Osteoblast (primary cell): Measurements from ENCODE around the gene CUZD1. TPM values are rescaled to one million over a fixed set of nuclear protein-coding genes. Genes with fewer than 3 reads are reported as not detected.

Experiments
- DNase-seq: peaks from one replicate; pipeline ENCODE4 v3.0.0; 2011; ENCODE audit warnings: low spot score, mixed read lengths; ENCODE audit not compliant: insufficient read length; ENCODE audit errors: missing footprints
- H2AFZ ChIP-seq: 2 replicates; pipeline ENCODE4 v1.6.0; 2011; ENCODE audit warnings: mild to moderate bottlenecking, low read length
- H3K27ac ChIP-seq: 2 replicates; pipeline ENCODE4 v1.5.1; 2011; ENCODE audit warnings: mild to moderate bottlenecking, low read depth, low read length, moderate library complexity
- H3K27me3 ChIP-seq: 2 replicates; pipeline ENCODE4 v1.6.0; 2012; ENCODE audit warnings: mild to moderate bottlenecking, control low read depth, inconsistent platforms, low read length, moderate library complexity; ENCODE audit not compliant: insufficient read depth
- H3K36me3 ChIP-seq: 2 replicates; pipeline ENCODE4 v1.5.1; 2011; ENCODE audit warnings: mild to moderate bottlenecking, low read length, control low read depth, moderate library complexity; ENCODE audit not compliant: insufficient read depth
- H3K4me1 ChIP-seq: 2 replicates; pipeline ENCODE4 v1.5.1; 2011; ENCODE audit warnings: mild to moderate bottlenecking, low read length, control low read depth, moderate library complexity; ENCODE audit not compliant: insufficient read depth
- H3K4me2 ChIP-seq: 2 replicates; pipeline ENCODE4 v1.6.0; 2011; ENCODE audit warnings: mild to moderate bottlenecking, low read length; ENCODE audit not compliant: insufficient read depth
- H3K4me3 ChIP-seq: fragments of 200-600 bp; sonication (generic); 3 replicates; pipeline ENCODE4 v1.5.1; 2012; ENCODE audit warnings: mild to moderate bottlenecking, low read length, inconsistent platforms; ENCODE audit not compliant: insufficient read depth
- H3K79me2 ChIP-seq: 2 replicates; pipeline ENCODE4 v1.6.0; 2012; ENCODE audit warnings: mild to moderate bottlenecking, low read length, control low read depth, inconsistent platforms; ENCODE audit not compliant: insufficient read depth
- H3K9me3 ChIP-seq: 2 replicates; pipeline ENCODE4 v1.5.1; 2011; ENCODE audit warnings: low read depth, low read length, control low read depth
- H4K20me1 ChIP-seq: 2 replicates; pipeline ENCODE4 v1.6.0; 2012; ENCODE audit warnings: mild to moderate bottlenecking, low read length, control low read depth; ENCODE audit not compliant: insufficient read depth
- total RNA-seq: library from RNA; depleted of rRNA; stranded (reverse); fragments of >200 nt; gene quantifications from 2 replicates; pipeline ENCODE4 v1.2.3, GENCODE V29; 2012
- TF ChIP-seq, protein P1 (sequence below): IDR thresholded peaks from 2 replicates; pipeline ENCODE4 v1.5.1; 2011; ENCODE audit warnings: mild to moderate bottlenecking, low read depth, low read length, moderate library complexity; ENCODE audit errors: extremely low read depth

Gene CUZD1
- total RNA-seq, 1 donor = 0.36 TPM

DNA sequence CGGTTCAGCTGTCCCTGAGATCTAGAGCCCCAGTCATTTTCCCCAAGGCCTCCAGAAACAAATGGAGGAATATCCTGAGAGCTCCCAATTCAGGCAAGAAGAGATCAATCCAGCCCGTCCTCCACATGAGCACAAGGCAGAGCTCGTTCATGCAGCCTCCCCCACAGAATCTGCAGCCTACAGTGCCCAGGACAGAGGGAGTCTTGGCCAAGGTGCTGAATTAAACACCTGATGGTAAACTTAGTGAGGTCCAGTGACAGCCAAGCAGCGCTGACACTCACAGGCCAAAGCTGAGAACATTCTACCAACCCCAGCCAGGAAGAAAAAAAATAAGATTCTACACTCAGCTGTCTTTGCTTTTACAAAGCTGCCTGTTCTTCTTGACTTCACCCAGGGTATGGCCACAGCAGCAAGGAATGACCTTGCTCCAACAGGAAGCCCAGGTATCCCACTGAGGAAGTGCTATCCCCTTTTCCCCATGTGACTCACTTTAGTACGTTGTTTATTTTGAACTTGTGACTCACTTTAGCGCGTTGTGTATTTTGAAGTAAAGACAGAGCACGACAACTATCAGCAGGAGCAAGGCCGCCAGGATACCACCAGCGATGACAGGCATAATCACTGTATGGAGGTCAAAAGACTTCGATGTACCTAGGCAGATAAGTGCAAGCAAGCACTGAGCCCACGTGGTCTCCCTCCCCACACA lies 4.4 kb upstream of the CUZD1 start:
- H3K4me2 ChIP-seq = no peak overlapping the region
- no peaks in the 10 kb centered on the region for H3K79me2 ChIP-seq
- no peaks in the 10 kb centered on the region for H3K27me3 ChIP-seq
- no peaks in the 10 kb centered on the region for H3K9me3 ChIP-seq
- peaks cover 8% of the 10 kb centered on the region for H3K36me3 ChIP-seq
- no peak overlapping the region for H3K4me3 ChIP-seq
- no peak overlapping the region for H2AFZ ChIP-seq
- H4K20me1 ChIP-seq = no peaks in the 10 kb centered on the region
- peak overlapping the region; percentile 2 for H3K27ac ChIP-seq
- TF ChIP-seq, protein P1, sequence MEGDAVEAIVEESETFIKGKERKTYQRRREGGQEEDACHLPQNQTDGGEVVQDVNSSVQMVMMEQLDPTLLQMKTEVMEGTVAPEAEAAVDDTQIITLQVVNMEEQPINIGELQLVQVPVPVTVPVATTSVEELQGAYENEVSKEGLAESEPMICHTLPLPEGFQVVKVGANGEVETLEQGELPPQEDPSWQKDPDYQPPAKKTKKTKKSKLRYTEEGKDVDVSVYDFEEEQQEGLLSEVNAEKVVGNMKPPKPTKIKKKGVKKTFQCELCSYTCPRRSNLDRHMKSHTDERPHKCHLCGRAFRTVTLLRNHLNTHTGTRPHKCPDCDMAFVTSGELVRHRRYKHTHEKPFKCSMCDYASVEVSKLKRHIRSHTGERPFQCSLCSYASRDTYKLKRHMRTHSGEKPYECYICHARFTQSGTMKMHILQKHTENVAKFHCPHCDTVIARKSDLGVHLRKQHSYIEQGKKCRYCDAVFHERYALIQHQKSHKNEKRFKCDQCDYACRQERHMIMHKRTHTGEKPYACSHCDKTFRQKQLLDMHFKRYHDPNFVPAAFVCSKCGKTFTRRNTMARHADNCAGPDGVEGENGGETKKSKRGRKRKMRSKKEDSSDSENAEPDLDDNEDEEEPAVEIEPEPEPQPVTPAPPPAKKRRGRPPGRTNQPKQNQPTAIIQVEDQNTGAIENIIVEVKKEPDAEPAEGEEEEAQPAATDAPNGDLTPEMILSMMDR = no peak
- no peak for DNase-seq
- peaks cover 49% of the 10 kb centered on the region for H3K4me1 ChIP-seq

DNA sequence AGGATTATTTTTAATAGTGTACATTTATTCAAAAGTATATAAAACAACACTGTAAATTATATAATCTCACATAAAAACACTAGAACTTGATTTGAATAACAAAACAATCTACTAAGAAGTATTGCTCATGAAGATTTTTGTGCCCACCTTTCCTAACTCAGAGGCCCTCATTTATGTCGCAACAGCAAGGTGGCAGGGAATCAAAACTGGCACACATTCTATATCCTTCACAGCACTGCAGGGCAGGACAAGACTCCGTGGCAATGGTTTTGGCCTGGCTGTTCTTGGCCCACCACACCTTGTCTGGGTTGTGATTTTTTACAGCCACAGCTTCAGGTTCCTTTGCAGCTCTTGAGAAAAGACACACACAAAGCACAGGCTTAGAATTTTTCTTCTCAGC lies 3.4 kb upstream of the CUZD1 start:
- H3K9me3 ChIP-seq = no peaks in the 10 kb centered on the region
- H3K79me2 ChIP-seq = no peaks in the 10 kb centered on the region
- H3K27ac ChIP-seq = no peak overlapping the region
- DNase-seq = no peak
- H4K20me1 ChIP-seq = no peaks in the 10 kb centered on the region
- TF ChIP-seq, protein P1 = no peak
- no peaks in the 10 kb centered on the region for H3K27me3 ChIP-seq
- H3K4me1 ChIP-seq = peaks cover 40% of the 10 kb centered on the region
- no peak overlapping the region for H2AFZ ChIP-seq
- H3K4me2 ChIP-seq = no peak overlapping the region
- H3K4me3 ChIP-seq = no peak overlapping the region
- H3K36me3 ChIP-seq = peaks cover 8% of the 10 kb centered on the region

DNA sequence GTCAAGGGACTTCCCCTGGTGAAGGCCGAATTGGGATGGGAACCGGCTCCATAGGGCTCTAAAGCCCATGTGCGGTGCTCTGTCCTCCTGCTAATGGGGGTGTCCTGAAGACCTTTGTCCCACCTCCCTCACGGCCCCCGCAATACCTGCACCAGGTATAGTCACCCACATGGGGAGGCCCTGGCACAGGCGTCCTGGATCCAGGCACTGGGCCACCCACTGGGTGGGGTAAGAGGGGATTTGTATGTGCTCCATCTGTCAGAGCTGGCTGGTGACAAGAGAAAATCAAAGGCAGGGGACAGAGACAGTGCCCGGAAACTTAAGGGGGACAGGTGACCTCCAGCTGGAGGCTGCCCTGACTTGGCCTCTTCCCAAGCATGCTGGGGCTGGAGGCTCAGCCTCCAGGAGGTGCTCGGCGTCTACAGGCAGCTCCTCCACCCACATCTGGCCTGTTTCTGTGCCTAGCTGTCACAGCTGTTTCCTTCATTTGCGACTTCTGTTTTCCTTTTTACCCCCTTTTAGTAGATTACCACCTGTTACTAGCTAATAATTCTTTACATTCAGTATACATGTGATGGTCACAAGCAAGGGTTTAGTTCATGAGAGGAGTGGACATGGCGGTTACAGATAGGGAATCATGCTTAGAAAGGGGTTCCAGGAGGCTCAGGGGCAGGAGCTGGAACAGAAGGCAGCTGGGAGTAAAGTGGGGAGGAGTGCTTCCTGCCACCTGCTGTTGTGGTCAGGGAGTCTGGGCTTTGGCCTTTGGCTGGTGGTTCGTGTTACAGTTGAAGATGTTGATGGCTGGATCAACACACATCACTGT lies 2.3 kb upstream of the CUZD1 start:
- H3K4me3 ChIP-seq = no peak overlapping the region
- peaks cover 8% of the 10 kb centered on the region for H3K36me3 ChIP-seq
- no peak overlapping the region for H3K27ac ChIP-seq
- H3K27me3 ChIP-seq = no peaks in the 10 kb centered on the region
- no peaks in the 10 kb centered on the region for H3K9me3 ChIP-seq
- H3K4me2 ChIP-seq = no peak overlapping the region
- TF ChIP-seq, protein P1 = no peak
- no peak overlapping the region for H2AFZ ChIP-seq
- no peak for DNase-seq
- no peaks in the 10 kb centered on the region for H4K20me1 ChIP-seq
- peaks cover 29% of the 10 kb centered on the region for H3K4me1 ChIP-seq
- no peaks in the 10 kb centered on the region for H3K79me2 ChIP-seq

DNA sequence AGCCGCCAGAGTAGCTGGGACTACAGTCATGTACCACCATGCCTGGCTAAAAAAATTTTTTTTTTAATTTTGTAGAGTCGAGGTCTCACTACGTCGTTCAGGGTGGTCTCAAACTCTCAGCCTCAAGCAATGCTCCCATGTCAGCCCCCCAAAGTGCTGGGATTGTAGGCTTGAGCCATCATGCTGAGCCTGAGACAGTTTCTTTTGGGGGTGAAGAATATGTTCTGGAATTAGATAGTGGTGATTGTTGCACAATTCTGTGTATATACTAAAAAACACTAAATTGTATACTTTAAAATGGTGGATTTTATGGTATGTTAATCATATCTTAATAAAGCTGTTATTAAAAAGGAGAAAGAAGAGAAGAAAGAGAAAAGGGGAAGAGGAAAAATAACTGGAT lies 1.5 kb downstream of the CUZD1 start:
- TF ChIP-seq, protein P1 = no peak

More for the DNA sequence above, 1.5 kb downstream of the CUZD1 start:
- Histone ChIP-seq H3K4me1 (no peaks in the 10 kb centered on the region), H3K27ac (no peak overlapping the region), H3K79me2 (no peaks in the 10 kb centered on the region), H4K20me1 (no peaks in the 10 kb centered on the region), H2AFZ (no peak overlapping the region), H3K4me2 (no peak overlapping the region), H3K36me3 (peaks cover 8% of the 10 kb centered on the region), H3K4me3 (no peak overlapping the region), H3K27me3 (no peaks in the 10 kb centered on the region), H3K9me3 (no peaks in the 10 kb centered on the region)
- DNase-seq = no peak
